Smooth muscle cell (in vitro differentiated cells): Measurements from ENCODE around the gene EPB42. TPM values are rescaled to one million over a fixed set of nuclear protein-coding genes. Genes with fewer than 3 reads are reported as not detected.

ENCODE experiments used
- DNase-seq: peaks from one replicate; lab custom pipeline; 2025; ENCODE audit not compliant: unreplicated experiment; lab: John Stamatoyannopoulos, UW
- H2AFZ ChIP-seq: fragments of 200-600 bp; sonication (generic); 2 replicates; pipeline ENCODE4 v1.6.0; 2016; ENCODE audit warnings: antibody characterized with exemption, low read depth, mild to moderate bottlenecking
- H3F3A ChIP-seq: fragments of 200-600 bp; sonication (generic); 2 replicates; pipeline ENCODE4 v1.6.0; 2017; ENCODE audit warnings: antibody characterized with exemption, low read depth
- H3K27ac ChIP-seq: fragments of 200-600 bp; sonication (generic); 2 replicates; pipeline ENCODE4 v1.5.1; 2016; ENCODE audit warnings: low read depth, mild to moderate bottlenecking
- H3K27me3 ChIP-seq: fragments of 200-600 bp; sonication (generic); 2 replicates; pipeline ENCODE4 v1.6.1; 2016; ENCODE audit warnings: low read depth, mild to moderate bottlenecking
- H3K36me3 ChIP-seq: fragments of 200-600 bp; sonication (generic); 2 replicates; pipeline ENCODE4 v1.5.1; 2016; ENCODE audit warnings: low read depth
- H3K4me1 ChIP-seq: fragments of 200-600 bp; sonication (generic); 2 replicates; pipeline ENCODE4 v1.5.1; 2016; ENCODE audit warnings: low read depth
- H3K4me2 ChIP-seq: fragments of 200-600 bp; sonication (generic); 2 replicates; pipeline ENCODE4 v1.6.0; 2016; ENCODE audit warnings: mild to moderate bottlenecking
- H3K4me3 ChIP-seq: fragments of 200-600 bp; sonication (generic); 2 replicates; pipeline ENCODE4 v1.5.1; 2016; ENCODE audit warnings: mild to moderate bottlenecking
- H3K79me2 ChIP-seq: fragments of 200-600 bp; sonication (generic); 2 replicates; pipeline ENCODE4 v1.6.0; 2016; ENCODE audit warnings: low read depth, mild to moderate bottlenecking
- H3K9ac ChIP-seq: fragments of 200-600 bp; sonication (generic); 2 replicates; pipeline ENCODE4 v1.6.0; 2016; ENCODE audit warnings: low read depth
- H3K9me3 ChIP-seq: fragments of 200-600 bp; sonication (generic); replicated peaks from 2 replicates; pipeline ENCODE4 v1.5.1; 2016; ENCODE audit warnings: low read depth
- H4K20me1 ChIP-seq: fragments of 200-600 bp; sonication (generic); 2 replicates; pipeline ENCODE4 v1.6.0; 2016; ENCODE audit warnings: low read depth
- WGBS: methylation state at CpG from one replicate; pipeline ENCODE4 v1.1.7; 2016; ENCODE audit warnings: low lambda C conversion rate; 5-methylcytosine and 5-hydroxymethylcytosine counted together
- polyA plus RNA-seq: library from polyadenylated mRNA; unstranded; fragments of >200 nt; fragmentation: Nextera tagmentation; extraction: Ambion mirVana; gene quantifications from 2 replicates; pipeline ENCODE4 v1.2.1, GENCODE V29; 2016
- total RNA-seq: library from RNA; depleted of rRNA; stranded (reverse); fragments of >200 nt; gene quantifications from 2 replicates; pipeline ENCODE4 v1.2.3, GENCODE V29; 2014
- TF ChIP-seq, protein P1 (sequence below): fragments of 200-600 bp; sonication (generic); IDR thresholded peaks from 2 replicates; pipeline ENCODE4 v1.5.1; 2017; ENCODE audit warnings: borderline replicate concordance, mild to moderate bottlenecking, antibody characterized with exemption; ENCODE audit not compliant: insufficient read depth, poor library complexity, severe bottlenecking

Gene EPB42
- total and polyA plus RNA-seq, 2 experiments from 2014 or later, result not detected

DNA sequence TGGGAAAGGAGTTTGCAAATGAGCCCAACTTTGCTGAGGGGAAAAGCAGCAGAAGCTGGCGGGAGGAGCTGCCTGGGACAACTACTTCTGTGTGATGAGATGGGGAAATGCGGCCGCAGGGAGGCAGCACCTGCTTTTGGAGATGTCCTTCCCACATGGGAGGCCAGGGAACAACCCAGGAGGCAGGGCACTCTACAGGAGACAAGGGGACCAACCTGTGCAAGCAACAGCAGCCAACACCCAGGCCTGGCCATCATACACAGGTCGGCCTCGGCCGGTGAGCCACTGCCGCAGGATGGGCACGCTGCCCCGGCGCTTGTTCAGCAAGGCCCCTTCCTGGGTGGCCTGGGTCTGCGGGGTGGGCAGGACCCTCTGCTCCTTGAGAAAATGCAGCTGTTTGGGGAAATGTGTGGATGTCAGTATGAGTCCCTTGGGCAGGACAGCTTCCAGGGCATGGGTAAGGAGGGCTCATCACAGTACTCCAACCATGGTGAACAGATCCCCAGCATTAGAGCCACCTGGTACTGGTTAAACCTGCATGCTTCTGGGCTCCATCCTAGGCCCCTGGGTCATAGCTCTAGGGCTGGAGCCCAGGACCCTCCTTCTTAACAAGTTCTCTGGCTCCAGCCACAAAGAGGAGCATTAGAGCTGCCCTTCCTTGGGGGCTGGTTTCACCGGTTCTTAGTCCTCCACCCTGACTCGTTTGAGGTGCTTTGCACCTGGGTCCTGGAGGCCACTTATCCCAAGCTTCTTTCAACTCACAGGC lies 11.6 kb downstream of the EPB42 start:
- Histone ChIP-seq H3K9ac (no peak overlapping the region), H3F3A (no peaks in the 10 kb centered on the region), H3K36me3 (no peaks in the 10 kb centered on the region), H3K27ac (no peak overlapping the region), H2AFZ (no peak overlapping the region), H3K4me1 (no peaks in the 10 kb centered on the region), H4K20me1 (no peaks in the 10 kb centered on the region), H3K27me3 (peaks cover 38% of the 10 kb centered on the region), H3K9me3 (no peaks in the 10 kb centered on the region), H3K4me3 (no peak overlapping the region), H3K4me2 (no peak overlapping the region), H3K79me2 (no peaks in the 10 kb centered on the region)
- no peak for DNase-seq
- TF ChIP-seq, protein P1, sequence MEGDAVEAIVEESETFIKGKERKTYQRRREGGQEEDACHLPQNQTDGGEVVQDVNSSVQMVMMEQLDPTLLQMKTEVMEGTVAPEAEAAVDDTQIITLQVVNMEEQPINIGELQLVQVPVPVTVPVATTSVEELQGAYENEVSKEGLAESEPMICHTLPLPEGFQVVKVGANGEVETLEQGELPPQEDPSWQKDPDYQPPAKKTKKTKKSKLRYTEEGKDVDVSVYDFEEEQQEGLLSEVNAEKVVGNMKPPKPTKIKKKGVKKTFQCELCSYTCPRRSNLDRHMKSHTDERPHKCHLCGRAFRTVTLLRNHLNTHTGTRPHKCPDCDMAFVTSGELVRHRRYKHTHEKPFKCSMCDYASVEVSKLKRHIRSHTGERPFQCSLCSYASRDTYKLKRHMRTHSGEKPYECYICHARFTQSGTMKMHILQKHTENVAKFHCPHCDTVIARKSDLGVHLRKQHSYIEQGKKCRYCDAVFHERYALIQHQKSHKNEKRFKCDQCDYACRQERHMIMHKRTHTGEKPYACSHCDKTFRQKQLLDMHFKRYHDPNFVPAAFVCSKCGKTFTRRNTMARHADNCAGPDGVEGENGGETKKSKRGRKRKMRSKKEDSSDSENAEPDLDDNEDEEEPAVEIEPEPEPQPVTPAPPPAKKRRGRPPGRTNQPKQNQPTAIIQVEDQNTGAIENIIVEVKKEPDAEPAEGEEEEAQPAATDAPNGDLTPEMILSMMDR, result no peak
- 73% methylated on average over 13 of the region's 13 CpGs for WGBS

- no peak overlapping the region for H3K4me3 ChIP-seq
- TF ChIP-seq, protein P1, result no peak
- no peaks in the 10 kb centered on the region for H3K9me3 ChIP-seq
- no peak overlapping the region for H3K27ac ChIP-seq
- 84% methylated on average over 23 of the region's 23 CpGs for WGBS
- H3K9ac ChIP-seq, result no peak overlapping the region
- H3K36me3 ChIP-seq, result no peaks in the 10 kb centered on the region
- H3K4me1 ChIP-seq, result no peaks in the 10 kb centered on the region
- no peak overlapping the region for H3K4me2 ChIP-seq
- no peak for DNase-seq
- H3K79me2 ChIP-seq, result no peaks in the 10 kb centered on the region
- H4K20me1 ChIP-seq, result no peaks in the 10 kb centered on the region
- no peaks in the 10 kb centered on the region for H3F3A ChIP-seq
- H2AFZ ChIP-seq, result no peak overlapping the region
- H3K27me3 ChIP-seq, result peaks cover 38% of the 10 kb centered on the region
Observed at GRCh38 chr15:43208052-43209002, 12.5 kb downstream of the EPB42 start.

DNA sequence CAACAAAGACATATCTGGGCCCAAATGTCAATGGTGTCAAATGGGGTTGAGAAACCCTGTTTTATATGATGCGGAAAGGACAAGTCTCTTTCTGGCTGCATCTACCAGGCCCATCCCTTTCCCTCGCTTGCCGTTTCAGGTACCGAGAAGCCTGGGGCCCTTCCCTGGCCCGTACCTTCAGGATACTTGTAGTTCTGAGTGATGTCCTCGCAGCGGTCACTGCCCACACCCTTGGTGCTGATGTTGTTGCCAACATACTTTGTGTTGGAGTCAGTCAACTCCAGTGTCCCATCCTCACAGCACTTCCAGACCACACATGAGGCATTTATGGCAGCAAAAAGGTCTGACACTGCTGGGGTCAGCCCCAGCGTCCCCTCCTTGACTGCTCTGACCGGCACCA lies 13.8 kb downstream of the EPB42 start:
- H3K4me2 ChIP-seq, result no peak overlapping the region
- WGBS, result 87% methylated on average over 9 of the region's 9 CpGs
- H3K36me3 ChIP-seq, result no peaks in the 10 kb centered on the region
- no peaks in the 10 kb centered on the region for H3F3A ChIP-seq
- H3K4me1 ChIP-seq, result no peaks in the 10 kb centered on the region
- H3K27me3 ChIP-seq, result peaks cover 50% of the 10 kb centered on the region
- H3K9me3 ChIP-seq, result no peaks in the 10 kb centered on the region
- no peak overlapping the region for H3K9ac ChIP-seq
- no peak overlapping the region for H3K4me3 ChIP-seq
- H2AFZ ChIP-seq, result no peak overlapping the region
- no peak for DNase-seq
- H4K20me1 ChIP-seq, result no peaks in the 10 kb centered on the region
- H3K27ac ChIP-seq, result no peak overlapping the region
- TF ChIP-seq, protein P1, result no peak
- H3K79me2 ChIP-seq, result no peaks in the 10 kb centered on the region
